HG03575 (cell line): Measurements from ENCODE around the gene KIFC1.

ENCODE experiments used
- ATAC-seq: cut with Tn5 transposase; IDR thresholded peaks from one replicate; pipeline ENCODE4 v1.9.1; 2021; ENCODE audit not compliant: unreplicated experiment, insufficient number of reproducible peaks, low FRiP score; ENCODE audit errors: extremely low read depth

KIFC1 gene

DNA sequence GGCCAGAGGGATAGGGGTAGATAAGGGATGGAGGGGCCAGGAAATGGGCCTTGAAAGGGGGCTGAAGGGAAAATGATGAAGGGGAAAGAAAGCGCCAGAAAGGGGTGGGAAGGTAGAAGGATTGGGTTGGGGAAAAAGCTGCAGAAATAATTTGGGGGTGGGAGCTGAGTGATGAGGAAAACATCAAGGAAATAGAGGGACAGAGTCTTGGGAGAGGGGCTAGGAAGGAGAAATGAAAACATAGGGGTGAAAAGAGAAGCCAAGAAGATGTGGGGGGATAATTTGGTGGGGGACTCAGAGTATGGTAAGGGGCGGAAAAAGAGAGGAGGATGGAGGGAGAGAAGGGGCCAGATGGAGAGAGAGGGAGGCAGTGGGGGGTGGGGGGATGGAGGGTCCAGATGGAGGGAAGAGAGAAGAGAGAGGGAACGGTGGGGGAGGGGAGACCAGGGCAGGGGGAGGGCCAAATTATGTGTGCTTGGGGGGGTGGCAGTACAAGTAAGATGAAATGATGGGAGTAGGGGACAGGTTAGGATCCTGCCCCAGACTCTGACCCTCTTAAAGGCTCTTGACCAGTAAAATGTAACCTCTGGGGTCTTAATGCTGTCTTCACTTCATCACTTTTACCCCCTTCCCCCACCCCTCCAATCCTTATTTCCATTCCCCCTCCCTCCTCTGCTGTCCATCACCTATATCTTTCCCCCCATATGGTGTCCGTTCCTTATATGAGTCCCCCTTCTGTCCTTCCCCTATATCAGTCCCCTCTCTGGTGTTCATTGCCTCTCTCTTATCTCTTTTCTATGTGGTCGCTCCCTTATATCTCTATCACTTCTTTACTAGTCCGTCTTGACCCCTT, 29.1 kb downstream of the KIFC1 start:
- ATAC-seq = no peak

- ATAC-seq = no peak
Observed at GRCh38 chr6:33421344-33421643, 29.7 kb downstream of the KIFC1 start.

- ATAC-seq = no peak
Observed at GRCh38 chr6:33423777-33424176, 32.2 kb downstream of the KIFC1 start.

GRCh38 chr6:33424855-33425667, 33.4 kb downstream of the KIFC1 start:
- no peak for ATAC-seq

- ATAC-seq = no peak
Observed at GRCh38 chr6:33425668-33426577, 34.3 kb downstream of the KIFC1 start.

DNA sequence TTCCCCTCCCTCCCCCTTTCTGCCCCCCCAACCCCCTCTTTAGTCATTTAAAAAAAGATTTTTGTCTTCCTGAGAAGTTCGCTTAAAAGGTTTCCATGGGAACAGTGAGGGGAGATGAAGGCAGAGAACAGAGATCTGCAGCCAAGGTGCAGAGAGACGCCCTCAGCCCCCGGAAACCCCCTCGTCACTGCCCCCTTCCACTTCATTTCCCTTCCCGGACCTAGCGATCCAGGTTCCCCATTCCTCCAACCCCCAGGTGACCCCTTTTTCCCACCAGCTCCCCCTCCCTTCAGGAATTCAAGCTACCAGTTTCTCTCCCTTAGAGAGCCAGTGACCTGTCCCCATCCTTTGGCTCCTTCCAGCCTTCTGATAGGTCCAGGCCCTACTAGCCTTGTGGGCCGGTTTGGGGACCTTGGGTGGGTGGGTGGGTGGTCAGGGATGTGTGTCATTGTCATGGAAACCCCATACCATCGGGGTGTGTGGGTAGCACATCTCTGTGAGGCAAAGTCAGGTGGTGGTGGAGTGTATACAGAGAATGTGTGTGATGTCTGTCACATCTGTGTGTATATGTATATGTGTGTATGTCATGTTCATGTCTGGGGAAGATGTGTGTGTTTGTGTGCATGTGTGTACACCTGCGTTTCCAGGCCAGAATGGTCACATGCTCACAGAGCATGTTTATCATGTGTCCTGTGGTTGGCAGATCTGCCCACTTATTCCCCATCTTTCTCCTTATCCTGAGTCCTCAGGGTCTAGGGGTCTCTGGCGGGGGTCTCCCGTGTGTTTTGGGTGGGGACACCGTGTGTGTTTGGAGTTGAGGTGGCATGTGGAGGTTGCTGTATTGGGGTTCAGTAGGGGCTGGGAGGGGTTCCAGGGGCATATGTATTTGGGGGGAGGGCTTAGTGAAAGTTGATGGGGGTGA, 35.2 kb downstream of the KIFC1 start:
- ATAC-seq = no peak

DNA sequence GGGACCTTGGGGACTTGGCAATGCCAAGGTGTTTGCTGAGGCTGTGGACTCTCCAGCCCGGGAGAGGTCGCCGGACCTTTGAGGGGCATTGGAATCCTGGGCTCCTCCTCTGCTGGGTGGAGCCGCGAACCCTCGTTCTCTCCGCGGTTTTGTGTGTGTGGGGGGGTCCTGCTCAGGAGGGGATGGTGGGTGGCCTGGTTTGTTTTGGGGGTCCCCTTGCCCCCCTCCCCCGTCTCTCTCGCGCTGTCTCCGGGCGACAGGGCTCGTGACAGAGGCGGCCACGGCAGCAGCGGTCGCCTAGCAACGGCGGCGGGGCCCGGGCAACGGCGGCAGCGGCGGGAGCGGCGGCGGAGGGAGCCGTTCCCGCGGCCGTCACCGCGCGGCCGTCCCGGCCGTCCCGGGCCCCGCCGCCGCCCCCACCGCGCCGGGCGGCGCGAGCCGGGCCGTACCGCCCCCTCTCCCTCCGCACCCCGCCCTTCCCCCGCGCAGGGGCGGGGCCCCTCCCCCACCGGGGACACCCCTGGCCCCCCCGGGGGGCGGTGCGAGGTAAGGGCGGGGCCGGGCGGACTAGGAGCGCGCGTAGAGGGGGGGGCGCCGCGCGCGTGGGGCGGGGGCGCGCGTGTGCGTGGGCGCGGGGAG, 36.1 kb downstream of the KIFC1 start:
- ATAC-seq = no peak

- no peak for ATAC-seq
Observed at GRCh38 chr6:33428224-33428965, 36.8 kb downstream of the KIFC1 start.

- ATAC-seq = no peak
Observed at GRCh38 chr6:33428966-33429749, 37.5 kb downstream of the KIFC1 start.

DNA sequence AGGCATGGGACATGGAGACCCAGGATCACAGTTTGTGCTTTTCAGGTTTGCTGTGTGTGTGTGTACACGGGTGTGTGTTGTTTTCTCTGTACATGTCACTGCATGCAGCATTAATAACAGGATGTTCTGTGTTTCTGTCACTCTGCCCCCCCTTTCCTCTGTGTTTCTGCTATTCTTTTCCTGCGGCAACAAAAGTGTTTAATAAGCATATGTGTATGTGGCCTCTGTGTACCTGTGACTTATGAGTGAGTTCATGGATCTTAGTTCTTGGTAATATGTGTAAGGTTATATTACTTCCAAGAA, 38.1 kb downstream of the KIFC1 start:
- no peak for ATAC-seq

GRCh38 chr6:33430334-33430733, 38.7 kb downstream of the KIFC1 start:
- ATAC-seq = no peak

DNA sequence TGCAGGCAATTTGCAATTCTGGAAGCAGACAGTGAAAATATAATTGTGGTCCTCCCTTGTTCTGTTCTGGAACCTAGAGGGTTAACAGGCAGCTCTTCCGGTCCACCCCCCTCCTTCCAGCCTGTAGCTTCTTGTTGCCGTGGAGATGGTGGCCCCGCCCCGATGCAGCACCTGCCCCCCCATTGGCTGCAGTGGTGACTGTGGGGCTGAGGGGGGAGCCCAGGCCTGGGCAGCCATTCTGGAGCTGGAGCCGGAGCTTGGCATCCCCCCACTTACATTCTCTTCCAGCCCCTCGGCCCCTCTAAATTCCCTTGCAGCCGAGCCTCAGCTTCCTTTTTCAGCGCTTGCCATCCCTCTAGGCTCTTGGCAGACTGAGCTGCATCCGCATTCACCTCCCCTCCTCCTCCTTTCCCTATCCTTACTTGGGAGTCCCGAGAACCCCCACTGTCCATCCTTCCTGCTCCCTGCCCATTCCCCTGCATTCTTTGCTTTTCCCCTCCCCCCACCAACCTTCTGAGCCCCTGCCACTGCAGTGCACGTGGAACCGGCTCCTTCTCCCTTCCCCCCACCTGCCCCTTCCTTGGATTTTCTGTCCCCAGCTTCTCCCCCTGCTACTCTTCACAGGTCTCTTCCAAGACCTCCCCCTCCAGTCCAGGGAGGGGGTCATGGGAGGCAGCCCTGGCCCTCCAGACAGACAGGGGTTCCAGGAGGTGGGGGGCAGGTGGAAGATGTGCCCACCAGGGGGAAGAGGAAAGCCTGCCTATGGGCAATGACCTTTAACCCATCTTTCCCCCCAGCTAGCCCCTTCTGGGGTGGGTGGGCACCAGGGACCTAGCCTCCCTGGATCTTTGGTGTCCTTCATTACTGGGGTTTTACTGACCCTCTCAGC, 39.6 kb downstream of the KIFC1 start:
- no peak for ATAC-seq

DNA sequence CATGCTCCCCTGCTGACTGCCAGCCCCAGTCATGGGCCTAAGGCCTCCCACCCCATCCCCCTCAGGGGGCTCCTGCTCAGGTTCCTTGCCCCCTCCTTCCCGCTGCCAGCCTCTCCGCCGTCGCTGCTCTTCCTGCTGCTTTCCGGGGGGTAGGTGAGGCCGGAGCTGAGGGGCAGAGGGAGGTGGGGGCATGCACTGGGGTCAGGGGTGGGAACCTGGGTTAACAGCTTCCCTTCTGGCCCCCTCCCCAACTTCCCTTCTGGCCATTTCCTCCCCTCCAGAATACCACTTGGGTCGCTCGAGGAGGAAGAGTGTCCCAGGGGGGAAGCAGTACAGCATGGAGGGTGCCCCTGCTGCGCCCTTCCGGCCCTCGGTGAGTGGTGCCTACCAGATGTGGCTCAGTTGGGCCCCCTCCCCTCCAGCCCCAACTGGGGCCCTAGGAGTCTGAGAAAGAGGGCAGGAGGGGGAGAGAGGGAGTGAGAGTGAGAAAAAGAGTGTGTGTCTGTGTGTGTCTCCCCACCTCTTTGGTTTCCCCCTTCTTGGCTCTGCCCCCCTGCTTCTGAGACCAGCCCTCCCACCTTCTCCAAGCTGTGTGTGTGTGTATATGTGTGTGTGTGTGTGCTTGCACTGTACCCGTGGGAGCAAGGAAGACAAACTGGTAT, 40.4 kb downstream of the KIFC1 start:
- ATAC-seq = no peak

- no peak for ATAC-seq
Observed at GRCh38 chr6:33432546-33432945, 40.9 kb downstream of the KIFC1 start.

DNA sequence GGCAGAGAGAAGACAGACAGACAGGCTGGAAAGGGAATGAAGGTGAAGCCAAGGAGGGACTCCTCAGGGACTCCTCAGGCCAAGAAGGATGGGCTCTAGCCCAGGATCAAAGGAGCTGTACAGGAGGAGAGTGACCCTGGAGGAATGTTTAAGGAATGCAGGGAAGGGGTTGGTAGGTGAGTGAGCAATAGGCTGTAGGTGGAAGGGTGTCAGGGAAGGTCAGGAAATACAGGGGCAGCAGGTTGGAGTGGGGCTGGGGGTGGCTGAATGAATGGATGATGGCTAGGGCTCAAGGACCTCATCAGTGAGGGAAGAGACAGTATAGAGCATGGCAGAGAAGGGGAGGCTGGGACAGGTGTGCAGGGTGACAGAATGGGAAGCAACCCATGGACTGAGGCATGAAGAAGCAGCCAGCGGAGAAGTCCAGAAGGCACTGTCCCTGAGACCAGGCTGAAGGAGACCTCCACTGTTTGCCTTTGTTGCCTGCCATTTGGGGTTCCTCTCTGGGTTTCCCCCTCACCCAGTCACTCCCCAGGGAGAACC, 41.4 kb downstream of the KIFC1 start:
- no peak for ATAC-seq
